Neural progenitor cell (in vitro differentiated cells): ENCODE results near the gene RERE. TPM values are rescaled to one million over a fixed set of nuclear protein-coding genes. Genes with fewer than 3 reads are reported as not detected.

Source experiments
- DNase-seq: peaks from one replicate; pipeline ENCODE4 v3.0.0-alpha.2; 2016; ENCODE audit warnings: low spot score
- H2AFZ ChIP-seq: fragments of 200-600 bp; sonication (generic); replicated peaks from 2 replicates; pipeline ENCODE4 v1.6.1; 2016; ENCODE audit warnings: antibody characterized with exemption
- H3F3A ChIP-seq: fragments of 200-600 bp; sonication (generic); 2 replicates; pipeline ENCODE4 v1.6.1; 2016; ENCODE audit warnings: antibody characterized with exemption, low read depth
- H3K27ac ChIP-seq: fragments of 200-600 bp; sonication (generic); 2 replicates; pipeline ENCODE4 v1.5.1; 2016; ENCODE audit warnings: mild to moderate bottlenecking
- H3K27me3 ChIP-seq: fragments of 200-600 bp; sonication (generic); 2 replicates; pipeline ENCODE4 v1.6.1; 2016; ENCODE audit warnings: mild to moderate bottlenecking, moderate library complexity
- H3K36me3 ChIP-seq: fragments of 200-600 bp; sonication (generic); 2 replicates; pipeline ENCODE4 v1.5.1; 2016
- H3K4me1 ChIP-seq: fragments of 200-600 bp; sonication (generic); 2 replicates; pipeline ENCODE4 v1.6.1; 2016; ENCODE audit warnings: mixed run types
- H3K4me2 ChIP-seq: fragments of 200-600 bp; sonication (generic); 2 replicates; pipeline ENCODE4 v1.6.1; 2016
- H3K4me3 ChIP-seq: fragments of 200-600 bp; sonication (generic); 2 replicates; pipeline ENCODE4 v1.5.1; 2016
- H3K79me2 ChIP-seq: fragments of 200-600 bp; sonication (generic); 2 replicates; pipeline ENCODE4 v1.6.1; 2016; ENCODE audit warnings: low read depth
- H3K9ac ChIP-seq: fragments of 200-600 bp; sonication (generic); 2 replicates; pipeline ENCODE4 v1.6.1; 2016
- H3K9me3 ChIP-seq: fragments of 200-600 bp; sonication (generic); 2 replicates; pipeline ENCODE4 v1.5.1; 2016; ENCODE audit warnings: low read depth
- H4K20me1 ChIP-seq: fragments of 200-600 bp; sonication (generic); 2 replicates; pipeline ENCODE4 v1.6.1; 2016; ENCODE audit warnings: low read depth
- H3K27ac Mint-ChIP-seq: 3 replicates; pipeline ENCODE4 v1.8.0; 2021; ENCODE audit warnings: mixed read lengths
- H3K27me3 Mint-ChIP-seq: 2 replicates; pipeline ENCODE4 v1.8.0; 2022; ENCODE audit warnings: low read depth, mild to moderate bottlenecking, inconsistent platforms, moderate library complexity, mixed read lengths; ENCODE audit not compliant: insufficient read depth
- H3K36me3 Mint-ChIP-seq: 3 replicates; pipeline ENCODE4 v1.8.0; 2021; ENCODE audit warnings: mixed read lengths
- H3K4me1 Mint-ChIP-seq: 3 replicates; pipeline ENCODE4 v1.8.0; 2021; ENCODE audit warnings: mixed read lengths
- H3K4me3 Mint-ChIP-seq: 3 replicates; pipeline ENCODE4 v1.8.0; 2021; ENCODE audit warnings: mild to moderate bottlenecking, moderate library complexity, mixed read lengths
- H3K9me3 Mint-ChIP-seq: 3 replicates; pipeline ENCODE4 v1.8.0; 2020; ENCODE audit warnings: mixed read lengths
- CTCF ChIP-seq: fragments of 200-600 bp; sonication (generic); IDR thresholded peaks from 2 replicates; pipeline ENCODE4 v1.5.1; 2017; ENCODE audit warnings: antibody characterized with exemption, mild to moderate bottlenecking
- EZH2 ChIP-seq: fragments of 200-600 bp; sonication (generic); IDR thresholded peaks from 2 replicates; pipeline ENCODE4 v1.6.1; 2017; ENCODE audit warnings: antibody characterized with exemption, mild to moderate bottlenecking, moderate library complexity
- EZH2phosphoT487 ChIP-seq: fragments of 200-600 bp; sonication (generic); IDR thresholded peaks from 2 replicates; pipeline ENCODE4 v1.6.1; 2017; ENCODE audit warnings: antibody characterized with exemption
- total RNA-seq: library from RNA; depleted of rRNA; stranded (reverse); fragments of >200 nt; gene quantifications from 2 replicates; pipeline ENCODE4 v1.2.3, GENCODE V29; 2015; ENCODE audit warnings: low replicate concordance

RERE gene
- total RNA-seq, 1 donor from 2014 or later, result 29.8 TPM

DNA sequence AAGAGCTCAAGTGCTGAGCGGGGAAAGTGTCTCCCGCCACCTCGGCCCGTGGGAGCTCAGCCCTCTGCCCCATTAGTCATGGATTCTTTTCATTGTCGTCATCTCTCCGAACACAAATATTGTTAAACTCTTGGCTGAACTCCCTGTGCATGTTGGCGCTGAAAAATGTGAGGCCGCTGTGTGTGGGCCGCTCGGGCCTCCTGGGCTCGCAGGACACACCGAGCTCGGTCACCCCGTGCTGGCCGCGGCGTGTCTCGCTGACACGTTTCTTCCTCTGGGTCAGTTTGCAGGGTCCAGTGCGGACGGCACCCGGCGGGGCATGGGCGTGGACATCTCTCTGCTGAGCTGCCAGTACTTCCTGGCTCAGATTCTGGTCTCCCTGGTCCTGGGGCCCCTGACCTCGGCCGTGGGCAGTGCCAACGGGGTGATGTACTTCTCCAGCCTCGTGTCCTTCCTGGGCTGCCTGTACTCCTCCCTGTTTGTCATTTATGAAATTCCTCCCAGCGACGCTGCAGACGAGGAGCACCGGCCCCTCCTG is 473.9 kb downstream of the RERE start:
- TF ChIP-seq EZH2 (no peak), EZH2phosphoT487 (no peak), CTCF (no peak)
- peaks cover 3% of the 10 kb centered on the region for H3K27me3 Mint-ChIP-seq
- H3K4me1 Mint-ChIP-seq, result peaks cover 29% of the 10 kb centered on the region
- Histone ChIP-seq H3K27me3 (no peaks in the 10 kb centered on the region), H3K4me2 (no peak overlapping the region), H3K9me3 (no peaks in the 10 kb centered on the region), H3K9ac (no peak overlapping the region), H3K4me1 (no peaks in the 10 kb centered on the region), H2AFZ (no peak overlapping the region), H3K4me3 (no peak overlapping the region), H3K36me3 (no peaks in the 10 kb centered on the region), H4K20me1 (no peaks in the 10 kb centered on the region), H3K27ac (no peak overlapping the region), H3F3A (no peaks in the 10 kb centered on the region), H3K79me2 (no peaks in the 10 kb centered on the region)
- no peaks in the 10 kb centered on the region for H3K9me3 Mint-ChIP-seq
- peaks cover 14% of the 10 kb centered on the region for H3K36me3 Mint-ChIP-seq
- no peak overlapping the region for H3K4me3 Mint-ChIP-seq
- no peak for DNase-seq
- peak overlapping the region; percentile 96 for H3K27ac Mint-ChIP-seq

GRCh38 chr1:8343044-8343443 is 474.4 kb downstream of the RERE start:
- no peak overlapping the region for H3K27ac ChIP-seq
- no peaks in the 10 kb centered on the region for H3F3A ChIP-seq
- no peak for DNase-seq
- TF ChIP-seq CTCF (no peak), EZH2phosphoT487 (no peak), EZH2 (no peak)
- H3K9me3 ChIP-seq, result no peaks in the 10 kb centered on the region
- no peaks in the 10 kb centered on the region for H3K9me3 Mint-ChIP-seq
- peaks cover 3% of the 10 kb centered on the region for H3K27me3 Mint-ChIP-seq
- no peaks in the 10 kb centered on the region for H4K20me1 ChIP-seq
- peaks cover 26% of the 10 kb centered on the region for H3K4me1 Mint-ChIP-seq
- no peak overlapping the region for H2AFZ ChIP-seq
- H3K4me1 ChIP-seq, result no peaks in the 10 kb centered on the region
- H3K79me2 ChIP-seq, result no peaks in the 10 kb centered on the region
- peak overlapping the region; percentile 82 for H3K27ac Mint-ChIP-seq
- H3K4me2 ChIP-seq, result no peak overlapping the region
- peaks cover 14% of the 10 kb centered on the region for H3K36me3 Mint-ChIP-seq
- H3K4me3 Mint-ChIP-seq, result no peak overlapping the region
- no peak overlapping the region for H3K9ac ChIP-seq
- H3K27me3 ChIP-seq, result no peaks in the 10 kb centered on the region
- no peak overlapping the region for H3K4me3 ChIP-seq
- H3K36me3 ChIP-seq, result no peaks in the 10 kb centered on the region

- no peaks in the 10 kb centered on the region for H3K27me3 ChIP-seq
- H3K9ac ChIP-seq, result no peak overlapping the region
- H3K9me3 ChIP-seq, result no peaks in the 10 kb centered on the region
- Mint-ChIP-seq H3K36me3 (peaks cover 14% of the 10 kb centered on the region), H3K27ac (peak overlapping the region; percentile 82), H3K9me3 (no peaks in the 10 kb centered on the region), H3K27me3 (peaks cover 3% of the 10 kb centered on the region), H3K4me1 (peaks cover 21% of the 10 kb centered on the region), H3K4me3 (no peak overlapping the region)
- H4K20me1 ChIP-seq, result no peaks in the 10 kb centered on the region
- no peaks in the 10 kb centered on the region for H3F3A ChIP-seq
- no peaks in the 10 kb centered on the region for H3K79me2 ChIP-seq
- no peak overlapping the region for H3K4me2 ChIP-seq
- no peak overlapping the region for H3K27ac ChIP-seq
- no peak overlapping the region for H3K4me3 ChIP-seq
- H2AFZ ChIP-seq, result no peak overlapping the region
- no peaks in the 10 kb centered on the region for H3K36me3 ChIP-seq
- no peak for DNase-seq
- TF ChIP-seq CTCF (no peak), EZH2 (no peak), EZH2phosphoT487 (no peak)
- no peaks in the 10 kb centered on the region for H3K4me1 ChIP-seq
Observed at GRCh38 chr1:8342325-8342724, 475.1 kb downstream of the RERE start.
